ENCODE data around the gene SLC66A3. TPM values are rescaled to one million over a fixed set of nuclear protein-coding genes. Genes with fewer than 3 reads are reported as not detected.

The SLC66A3 gene
- total and polyA plus RNA-seq, 2 experiments from 2014 or later, result 34.9 to 46.8 TPM

GRCh38 chr2:11147263-11147662 is 8.0 kb upstream of the SLC66A3 start:
- no peaks in the 10 kb centered on the region for H3K9me2 ChIP-seq (ENCODE audit: insufficient read depth)
- no peaks in the 10 kb centered on the region for H3K79me2 ChIP-seq (ENCODE audit: insufficient read depth)
- H3F3A ChIP-seq (ENCODE audit: insufficient read depth), result no peaks in the 10 kb centered on the region
- H3K4me1 ChIP-seq (ENCODE audit: insufficient read depth), result no peaks in the 10 kb centered on the region
- H3K9me3 ChIP-seq (ENCODE audit: low read depth), result no peaks in the 10 kb centered on the region
- peaks cover 18% of the 10 kb centered on the region; the same call in 1 of the 2 replicates for H3K27me3 ChIP-seq (replicated peaks; ENCODE audit: insufficient read depth)
- H3K4me3 ChIP-seq, result no peak overlapping the region
- 30 to 38% methylated on average over 3 of the region's 3 CpGs for WGBS, 2 experiments (ENCODE audit: low coverage in 1 of 2, low lambda C conversion rate in 2 of 2, missing lambda C conversion rate in 2 of 2)
- H3K9ac ChIP-seq, result no peak overlapping the region
- H3K36me3 ChIP-seq (ENCODE audit: low read depth), result no peaks in the 10 kb centered on the region
- in situ Hi-C loops (cut with MboI), result no loop called here
- no peak for DNase-seq
- no peaks in the 10 kb centered on the region for H4K20me1 ChIP-seq (ENCODE audit: insufficient read depth)
- no peak overlapping the region for H3K4me2 ChIP-seq (ENCODE audit: unreplicated experiment)
- no peak for TF ChIP-seq EZH2phosphoT487 (IDR thresholded peaks at IDR 0.05; ENCODE audit: insufficient read depth, low read depth)
- no peak for TF ChIP-seq EZH2 (IDR thresholded peaks at IDR 0.05; ENCODE audit: insufficient read depth, poor library complexity, severe bottlenecking)
- no peak overlapping the region for H3K27ac ChIP-seq
- no peak overlapping the region for H2AFZ ChIP-seq

GRCh38 chr2:11152591-11152990 is 2.7 kb upstream of the SLC66A3 start:
- TF ChIP-seq EZH2 (IDR thresholded peaks at IDR 0.05; ENCODE audit: insufficient read depth, poor library complexity, severe bottlenecking) (no peak), EZH2phosphoT487 (IDR thresholded peaks at IDR 0.05; ENCODE audit: insufficient read depth, low read depth) (no peak)

GRCh38 chr2:11154016-11154922 is 998 bp upstream of the SLC66A3 start:
- no peaks in the 10 kb centered on the region for H3K27me3 ChIP-seq (replicated peaks; ENCODE audit: insufficient read depth)

More at GRCh38 chr2:11152591-11152990, 2.7 kb upstream of the SLC66A3 start:
- Histone ChIP-seq H3K9me2 (ENCODE audit: insufficient read depth) (no peaks in the 10 kb centered on the region), H3K9me3 (ENCODE audit: low read depth) (no peaks in the 10 kb centered on the region), H3K36me3 (ENCODE audit: low read depth) (no peaks in the 10 kb centered on the region), H4K20me1 (ENCODE audit: insufficient read depth) (no peaks in the 10 kb centered on the region), H3K27me3 (replicated peaks; ENCODE audit: insufficient read depth) (no peaks in the 10 kb centered on the region), H3F3A (ENCODE audit: insufficient read depth) (no peaks in the 10 kb centered on the region), H3K79me2 (ENCODE audit: insufficient read depth) (no peaks in the 10 kb centered on the region), H3K4me2 (ENCODE audit: unreplicated experiment) (no peak overlapping the region), H3K4me1 (ENCODE audit: insufficient read depth) (0 out of 2 replicates have a peak, but pooled peaks cover 3% of the 10 kb centered on the region), H3K4me3 (no peak overlapping the region), H2AFZ (no peak overlapping the region), H3K27ac (no peak overlapping the region), H3K9ac (no peak overlapping the region)
- DNase-seq, result no peak
- WGBS, 2 experiments (ENCODE audit: low coverage in 1 of 2, low lambda C conversion rate in 2 of 2, missing lambda C conversion rate in 2 of 2), result 84 to 85% methylated on average over 6 of the region's 6 CpGs
- in situ Hi-C loops (cut with MboI), result no loop called here

GRCh38 chr2:11154923-11155380 is 315 bp upstream of the SLC66A3 start:
- Histone ChIP-seq H3K79me2 (ENCODE audit: insufficient read depth) (no peaks in the 10 kb centered on the region), H3F3A (ENCODE audit: insufficient read depth) (no peaks in the 10 kb centered on the region), H3K4me2 (ENCODE audit: unreplicated experiment) (peak overlapping the region; percentile 85), H3K36me3 (ENCODE audit: low read depth) (no peaks in the 10 kb centered on the region), H3K27me3 (replicated peaks; ENCODE audit: insufficient read depth) (no peaks in the 10 kb centered on the region), H2AFZ (peak overlapping the region; percentile 96), H3K9me2 (ENCODE audit: insufficient read depth) (no peaks in the 10 kb centered on the region), H3K9ac (peak overlapping the region; percentile 81), H3K4me3 (peak overlapping the region; percentile 72), H3K27ac (peak overlapping the region; percentile 69), H3K4me1 (ENCODE audit: insufficient read depth) (0 out of 2 replicates have a peak, but pooled peaks cover 3% of the 10 kb centered on the region), H4K20me1 (ENCODE audit: insufficient read depth) (no peaks in the 10 kb centered on the region), H3K9me3 (ENCODE audit: low read depth) (no peaks in the 10 kb centered on the region)
- in situ Hi-C loops (cut with MboI), result no loop called here
- DNase-seq, result peak; percentile 99
- WGBS, 2 experiments (ENCODE audit: low coverage in 1 of 2, low lambda C conversion rate in 2 of 2, missing lambda C conversion rate in 2 of 2), result 0 to 3% methylated on average over 18 to 36 of the region's 49 CpGs
- no peak for TF ChIP-seq EZH2phosphoT487 (IDR thresholded peaks at IDR 0.05; ENCODE audit: insufficient read depth, low read depth)
- TF ChIP-seq EZH2 (IDR thresholded peaks at IDR 0.05; ENCODE audit: insufficient read depth, poor library complexity, severe bottlenecking), result no peak

More at GRCh38 chr2:11154016-11154922, 998 bp upstream of the SLC66A3 start:
- H3K9ac ChIP-seq, result peak overlapping the region; percentile 81
- in situ Hi-C loops (cut with MboI), result no loop called here
- no peaks in the 10 kb centered on the region for H3F3A ChIP-seq (ENCODE audit: insufficient read depth)
- H4K20me1 ChIP-seq (ENCODE audit: insufficient read depth), result no peaks in the 10 kb centered on the region
- H3K9me3 ChIP-seq (ENCODE audit: low read depth), result no peaks in the 10 kb centered on the region
- peak overlapping the region; percentile 85 for H3K4me2 ChIP-seq (ENCODE audit: unreplicated experiment)
- no peaks in the 10 kb centered on the region for H3K79me2 ChIP-seq (ENCODE audit: insufficient read depth)
- peak overlapping the region; percentile 71 for H3K4me3 ChIP-seq
- 58 to 59% methylated on average over 35 of the region's 35 CpGs for WGBS, 2 experiments (ENCODE audit: low coverage in 1 of 2, low lambda C conversion rate in 2 of 2, missing lambda C conversion rate in 2 of 2)
- H3K36me3 ChIP-seq (ENCODE audit: low read depth), result no peaks in the 10 kb centered on the region
- peak overlapping the region; percentile 96 for H2AFZ ChIP-seq
- TF ChIP-seq EZH2phosphoT487 (IDR thresholded peaks at IDR 0.05; ENCODE audit: insufficient read depth, low read depth), result no peak
- no peak for TF ChIP-seq EZH2 (IDR thresholded peaks at IDR 0.05; ENCODE audit: insufficient read depth, poor library complexity, severe bottlenecking)
- no peaks in the 10 kb centered on the region for H3K9me2 ChIP-seq (ENCODE audit: insufficient read depth)
- 0 out of 2 replicates have a peak, but pooled peaks cover 3% of the 10 kb centered on the region for H3K4me1 ChIP-seq (ENCODE audit: insufficient read depth)
- no peak for DNase-seq
- peak overlapping the region; percentile 69 for H3K27ac ChIP-seq

All from GM23248 (cell line).